Lower leg skin (tissue), 3 donors: ENCODE measurements around the gene PTOV1.

Experiments
- CTCF ChIP-seq, 3 donors: fragments of 450-650 bp; IDR thresholded peaks; one replicate each; pipeline ENCODE4 v1.5.1; 2016; ENCODE audit warnings: antibody characterized with exemption in 3 of 3, mild to moderate bottlenecking in 3 of 3, moderate library complexity in 2 of 3
- POLR2A ChIP-seq, 2 donors: fragments of 450-650 bp; IDR thresholded peaks; one replicate each; pipeline ENCODE4 v1.6.1; 2016 to 2017; ENCODE audit warnings: antibody characterized with exemption in 2 of 2, mild to moderate bottlenecking in 1 of 2, moderate library complexity in 1 of 2

GRCh38 chr19:49870309-49870901 lies 19.4 kb downstream of the PTOV1 start:
- TF ChIP-seq CTCF (IDR thresholded peaks at IDR 0.05): no peak
- TF ChIP-seq POLR2A (IDR thresholded peaks at IDR 0.05): no peak
